HEK293 (cell line): ENCODE data around the gene MRPL48.

Experiments used
- GLIS2 ChIP-seq: fragments of 450-650 bp; formaldehyde crosslinking; IDR thresholded peaks from 2 replicates; pipeline ENCODE4 v1.5.1; 2016; ENCODE audit warnings: missing biosample characterization, missing genetic modification characterization
- HOXC10 ChIP-seq: sonication (generic); formaldehyde crosslinking; IDR thresholded peaks from 2 replicates; pipeline ENCODE4 v1.8.1; 2023; ENCODE audit warnings: mild to moderate bottlenecking, missing genetic modification reagents
- KLF10 ChIP-seq: fragments of 450-650 bp; IDR thresholded peaks from 2 replicates; pipeline ENCODE4 v1.5.1; 2018; ENCODE audit warnings: missing biosample characterization, mild to moderate bottlenecking, missing genetic modification characterization
- KLF7 ChIP-seq: fragments of 450-650 bp; formaldehyde crosslinking; IDR thresholded peaks from 2 replicates; pipeline ENCODE4 v1.5.1; 2016; ENCODE audit warnings: missing biosample characterization, missing genetic modification characterization, borderline replicate concordance
- MZF1 ChIP-seq: fragments of 450-650 bp; formaldehyde crosslinking; IDR thresholded peaks from 2 replicates; pipeline ENCODE4 v1.5.1; 2017; ENCODE audit warnings: missing biosample characterization, missing genetic modification characterization, borderline replicate concordance
- RBAK ChIP-seq: fragments of 450-650 bp; formaldehyde crosslinking; IDR thresholded peaks from 2 replicates; pipeline ENCODE4 v1.5.1; 2016; ENCODE audit warnings: missing biosample characterization, missing genetic modification characterization
- SCRT1 ChIP-seq: fragments of 450-650 bp; formaldehyde crosslinking; IDR thresholded peaks from 2 replicates; pipeline ENCODE4 v1.5.1; 2016; ENCODE audit warnings: missing biosample characterization, missing genetic modification characterization, borderline replicate concordance
- SP7 ChIP-seq: fragments of 450-650 bp; formaldehyde crosslinking; IDR thresholded peaks from 2 replicates; pipeline ENCODE4 v1.5.1; 2016; ENCODE audit warnings: missing biosample characterization, missing genetic modification characterization
- ZBTB7A ChIP-seq: fragments of 450-650 bp; formaldehyde crosslinking; IDR thresholded peaks from 2 replicates; pipeline ENCODE4 v1.5.1; 2016; ENCODE audit warnings: low read depth, missing biosample characterization, missing genetic modification characterization
- ZFP37 ChIP-seq: fragments of 450-650 bp; formaldehyde crosslinking; IDR thresholded peaks from 2 replicates; pipeline ENCODE4 v1.5.1; 2016; ENCODE audit warnings: missing biosample characterization, missing genetic modification characterization
- ZFP41 ChIP-seq: fragments of 450-650 bp; formaldehyde crosslinking; IDR thresholded peaks from 2 replicates; pipeline ENCODE4 v1.5.1; 2016; ENCODE audit warnings: missing biosample characterization, missing genetic modification characterization, borderline replicate concordance
- ZNF169 ChIP-seq: fragments of 450-650 bp; formaldehyde crosslinking; IDR thresholded peaks from 2 replicates; pipeline ENCODE4 v1.5.1; 2016; ENCODE audit warnings: missing biosample characterization, missing genetic modification characterization
- ZNF24 ChIP-seq: fragments of 450-650 bp; formaldehyde crosslinking; IDR thresholded peaks from 2 replicates; pipeline ENCODE4 v1.5.1; 2016; ENCODE audit warnings: missing biosample characterization, missing genetic modification characterization
- ZNF391 ChIP-seq: fragments of 450-650 bp; formaldehyde crosslinking; IDR thresholded peaks from 2 replicates; pipeline ENCODE4 v1.5.1; 2016; ENCODE audit warnings: low read depth, missing biosample characterization, missing genetic modification characterization, borderline replicate concordance
- ZNF426 ChIP-seq: fragments of 450-650 bp; formaldehyde crosslinking; IDR thresholded peaks from 2 replicates; pipeline ENCODE4 v1.5.1; 2017; ENCODE audit warnings: missing biosample characterization, missing genetic modification characterization, mild to moderate bottlenecking, inconsistent platforms, moderate library complexity
- ZNF48 ChIP-seq: fragments of 450-650 bp; formaldehyde crosslinking; IDR thresholded peaks from 2 replicates; pipeline ENCODE4 v1.5.1; 2016; ENCODE audit warnings: missing biosample characterization, missing genetic modification characterization
- ZNF549 ChIP-seq: fragments of 450-650 bp; IDR thresholded peaks from 2 replicates; pipeline ENCODE4 v1.5.1; 2018; ENCODE audit warnings: missing biosample characterization, missing genetic modification characterization, mild to moderate bottlenecking, inconsistent platforms, moderate library complexity
- ZNF561 ChIP-seq: fragments of 450-650 bp; IDR thresholded peaks from 2 replicates; pipeline ENCODE4 v1.5.1; 2018; ENCODE audit warnings: missing biosample characterization, missing genetic modification characterization, borderline replicate concordance
- ZNF596 ChIP-seq: fragments of 450-650 bp; IDR thresholded peaks from 2 replicates; pipeline ENCODE4 v1.5.0; 2018; ENCODE audit warnings: missing biosample characterization, mild to moderate bottlenecking, missing genetic modification characterization, moderate library complexity
- ZNF629 ChIP-seq: fragments of 450-650 bp; formaldehyde crosslinking; IDR thresholded peaks from 2 replicates; pipeline ENCODE4 v1.5.1; 2017; ENCODE audit warnings: missing biosample characterization, missing genetic modification characterization
- ZNF658 ChIP-seq: fragments of 450-650 bp; formaldehyde crosslinking; IDR thresholded peaks from 2 replicates; pipeline ENCODE4; 2016; ENCODE audit warnings: missing biosample characterization, missing genetic modification characterization
- ZNF707 ChIP-seq: fragments of 450-650 bp; formaldehyde crosslinking; IDR thresholded peaks from 2 replicates; pipeline ENCODE4 v1.5.1; 2016; ENCODE audit warnings: missing biosample characterization, missing genetic modification characterization
- ZNF777 ChIP-seq: fragments of 450-650 bp; formaldehyde crosslinking; IDR thresholded peaks from 2 replicates; pipeline ENCODE4 v1.5.1; 2017; ENCODE audit warnings: missing biosample characterization, missing genetic modification characterization, borderline replicate concordance
- ZNF837 ChIP-seq: fragments of 450-650 bp; formaldehyde crosslinking; IDR thresholded peaks from 2 replicates; pipeline ENCODE4 v1.5.1; 2016; ENCODE audit warnings: missing biosample characterization, missing genetic modification characterization
- TF ChIP-seq, protein P1 (sequence below): fragments of 450-650 bp; formaldehyde crosslinking; optimal IDR thresholded peaks from 2 replicates; pipeline ENCODE3; 2016; ENCODE audit warnings: missing biosample characterization, mild to moderate bottlenecking, missing genetic modification characterization
- TF ChIP-seq, protein P2 (sequence below): fragments of 450-650 bp; formaldehyde crosslinking; IDR thresholded peaks from 2 replicates; pipeline ENCODE4 v1.5.1; 2017; ENCODE audit warnings: missing biosample characterization, missing genetic modification characterization
- TF ChIP-seq, protein P3 (sequence below): fragments of 450-650 bp; formaldehyde crosslinking; IDR thresholded peaks from 2 replicates; pipeline ENCODE4 v1.5.1; 2016; ENCODE audit warnings: missing biosample characterization, missing genetic modification characterization
- TF ChIP-seq, protein P4 (sequence below): fragments of 450-650 bp; formaldehyde crosslinking; IDR thresholded peaks from 2 replicates; pipeline ENCODE4; 2016; ENCODE audit warnings: missing biosample characterization, missing genetic modification characterization
- TF ChIP-seq, protein P5 (sequence below): fragments of 450-650 bp; formaldehyde crosslinking; IDR thresholded peaks from 2 replicates; pipeline ENCODE4 v1.5.0; 2017; ENCODE audit warnings: missing biosample characterization, missing genetic modification characterization, borderline replicate concordance
- TF ChIP-seq, protein P6 (sequence below): fragments of 450-650 bp; formaldehyde crosslinking; IDR thresholded peaks from 2 replicates; pipeline ENCODE4 v1.5.1; 2017; ENCODE audit warnings: missing biosample characterization, missing genetic modification characterization

Gene MRPL48

DNA sequence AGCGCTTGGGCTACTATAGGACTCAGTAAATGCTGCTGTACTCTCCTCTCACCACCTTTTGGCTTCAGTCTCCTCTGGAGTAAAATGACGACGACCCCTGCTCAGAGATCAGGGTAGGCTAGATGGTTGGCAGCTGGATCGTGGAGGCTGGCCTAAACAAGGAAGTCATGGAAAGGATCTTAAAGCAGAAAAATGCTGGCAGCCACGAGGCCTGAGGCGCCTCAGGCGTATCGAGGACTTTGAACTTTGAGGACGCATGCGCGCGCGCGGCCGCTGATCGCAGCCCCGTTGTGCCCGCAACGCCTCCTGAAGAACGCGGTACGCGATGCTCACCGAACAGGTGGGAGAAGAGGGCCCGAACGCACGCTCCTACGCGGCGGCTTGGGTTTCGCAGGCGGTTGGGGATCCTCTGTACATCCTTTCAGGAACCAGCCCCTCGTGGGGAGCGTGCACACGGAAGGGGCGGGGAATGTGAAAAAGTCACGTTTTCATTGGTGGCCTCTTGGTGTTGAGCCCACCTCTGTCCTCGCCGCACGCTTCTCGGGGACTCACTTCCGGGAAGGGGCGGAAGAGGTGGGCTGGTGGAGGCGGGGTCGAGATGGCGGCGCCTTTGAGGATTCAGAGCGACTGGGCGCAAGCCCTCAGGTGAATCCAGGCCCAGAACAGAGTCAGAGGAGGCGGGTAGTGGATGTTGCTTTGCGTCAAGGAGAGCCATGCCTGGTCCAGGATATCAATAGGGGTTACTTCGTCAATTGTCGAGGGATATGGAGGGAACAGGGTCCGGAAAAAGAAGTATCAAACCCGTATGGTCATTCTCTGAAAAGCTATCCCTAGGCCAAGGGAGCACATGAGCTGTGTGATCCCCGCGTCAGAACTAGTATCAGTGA is 89.0 kb downstream of the MRPL48 start, which contains the start of the genes COA4 and PAAF1 (continued):
- TF ChIP-seq, protein P1, sequence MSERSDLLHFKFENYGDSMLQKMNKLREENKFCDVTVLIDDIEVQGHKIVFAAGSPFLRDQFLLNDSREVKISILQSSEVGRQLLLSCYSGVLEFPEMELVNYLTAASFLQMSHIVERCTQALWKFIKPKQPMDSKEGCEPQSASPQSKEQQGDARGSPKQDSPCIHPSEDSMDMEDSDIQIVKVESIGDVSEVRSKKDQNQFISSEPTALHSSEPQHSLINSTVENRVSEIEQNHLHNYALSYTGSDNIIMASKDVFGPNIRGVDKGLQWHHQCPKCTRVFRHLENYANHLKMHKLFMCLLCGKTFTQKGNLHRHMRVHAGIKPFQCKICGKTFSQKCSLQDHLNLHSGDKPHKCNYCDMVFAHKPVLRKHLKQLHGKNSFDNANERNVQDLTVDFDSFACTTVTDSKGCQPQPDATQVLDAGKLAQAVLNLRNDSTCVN (tag by site-specific recombination): peak; percentile 93
- no peak; the same call in 1 of the 2 replicates for TF ChIP-seq ZFP37 (tag by site-specific recombination)
- TF ChIP-seq, protein P2, sequence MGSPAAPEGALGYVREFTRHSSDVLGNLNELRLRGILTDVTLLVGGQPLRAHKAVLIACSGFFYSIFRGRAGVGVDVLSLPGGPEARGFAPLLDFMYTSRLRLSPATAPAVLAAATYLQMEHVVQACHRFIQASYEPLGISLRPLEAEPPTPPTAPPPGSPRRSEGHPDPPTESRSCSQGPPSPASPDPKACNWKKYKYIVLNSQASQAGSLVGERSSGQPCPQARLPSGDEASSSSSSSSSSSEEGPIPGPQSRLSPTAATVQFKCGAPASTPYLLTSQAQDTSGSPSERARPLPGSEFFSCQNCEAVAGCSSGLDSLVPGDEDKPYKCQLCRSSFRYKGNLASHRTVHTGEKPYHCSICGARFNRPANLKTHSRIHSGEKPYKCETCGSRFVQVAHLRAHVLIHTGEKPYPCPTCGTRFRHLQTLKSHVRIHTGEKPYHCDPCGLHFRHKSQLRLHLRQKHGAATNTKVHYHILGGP (tag by site-specific recombination): no peak
- 0 out of 2 replicates have a peak, but pooled peaks have one; percentile 55 for TF ChIP-seq ZNF629
- TF ChIP-seq ZNF837 (tag by site-specific recombination): no peak
- TF ChIP-seq, protein P3, sequence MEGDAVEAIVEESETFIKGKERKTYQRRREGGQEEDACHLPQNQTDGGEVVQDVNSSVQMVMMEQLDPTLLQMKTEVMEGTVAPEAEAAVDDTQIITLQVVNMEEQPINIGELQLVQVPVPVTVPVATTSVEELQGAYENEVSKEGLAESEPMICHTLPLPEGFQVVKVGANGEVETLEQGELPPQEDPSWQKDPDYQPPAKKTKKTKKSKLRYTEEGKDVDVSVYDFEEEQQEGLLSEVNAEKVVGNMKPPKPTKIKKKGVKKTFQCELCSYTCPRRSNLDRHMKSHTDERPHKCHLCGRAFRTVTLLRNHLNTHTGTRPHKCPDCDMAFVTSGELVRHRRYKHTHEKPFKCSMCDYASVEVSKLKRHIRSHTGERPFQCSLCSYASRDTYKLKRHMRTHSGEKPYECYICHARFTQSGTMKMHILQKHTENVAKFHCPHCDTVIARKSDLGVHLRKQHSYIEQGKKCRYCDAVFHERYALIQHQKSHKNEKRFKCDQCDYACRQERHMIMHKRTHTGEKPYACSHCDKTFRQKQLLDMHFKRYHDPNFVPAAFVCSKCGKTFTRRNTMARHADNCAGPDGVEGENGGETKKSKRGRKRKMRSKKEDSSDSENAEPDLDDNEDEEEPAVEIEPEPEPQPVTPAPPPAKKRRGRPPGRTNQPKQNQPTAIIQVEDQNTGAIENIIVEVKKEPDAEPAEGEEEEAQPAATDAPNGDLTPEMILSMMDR (tag by site-specific recombination): no peak
- no peak for TF ChIP-seq ZNF707
- peak; percentile 49; the same call in 1 of the 2 replicates for TF ChIP-seq GLIS2 (tag by site-specific recombination)
- TF ChIP-seq ZNF169 (tag by site-specific recombination): no peak
- TF ChIP-seq ZNF596: no peak
- TF ChIP-seq SP7 (tag by site-specific recombination): peak; percentile 44; the same call in 1 of the 2 replicates
- TF ChIP-seq ZNF24 (tag by site-specific recombination): no peak
- no peak for TF ChIP-seq ZFP41
- no peak for TF ChIP-seq ZNF48 (tag by site-specific recombination)
- TF ChIP-seq ZNF549 (tag by site-specific recombination): no peak
- no peak; the same call in 1 of the 2 replicates for TF ChIP-seq ZNF391 (tag by site-specific recombination)
- peak; percentile 85 for TF ChIP-seq SCRT1 (tag by site-specific recombination)
- TF ChIP-seq, protein P4, sequence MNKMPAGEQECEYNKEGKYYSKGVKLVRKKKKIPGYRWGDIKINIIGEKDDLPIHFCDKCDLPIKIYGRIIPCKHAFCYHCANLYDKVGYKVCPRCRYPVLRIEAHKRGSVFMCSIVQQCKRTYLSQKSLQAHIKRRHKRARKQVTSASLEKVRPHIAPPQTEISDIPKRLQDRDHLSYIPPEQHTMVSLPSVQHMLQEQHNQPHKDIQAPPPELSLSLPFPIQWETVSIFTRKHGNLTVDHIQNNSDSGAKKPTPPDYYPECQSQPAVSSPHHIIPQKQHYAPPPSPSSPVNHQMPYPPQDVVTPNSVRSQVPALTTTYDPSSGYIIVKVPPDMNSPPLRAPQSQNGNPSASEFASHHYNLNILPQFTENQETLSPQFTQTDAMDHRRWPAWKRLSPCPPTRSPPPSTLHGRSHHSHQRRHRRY (tag by site-specific recombination): no peak
- no peak for TF ChIP-seq ZNF658 (tag by site-specific recombination)
- peak; percentile 24; the same call in 1 of the 2 replicates for TF ChIP-seq KLF10 (tag by site-specific recombination)
- no peak for TF ChIP-seq HOXC10 (CRISPR knock-in tag)
- no peak for TF ChIP-seq ZNF777 (tag by site-specific recombination)
- no peak for TF ChIP-seq ZNF426 (tag by site-specific recombination)
- TF ChIP-seq, protein P5, sequence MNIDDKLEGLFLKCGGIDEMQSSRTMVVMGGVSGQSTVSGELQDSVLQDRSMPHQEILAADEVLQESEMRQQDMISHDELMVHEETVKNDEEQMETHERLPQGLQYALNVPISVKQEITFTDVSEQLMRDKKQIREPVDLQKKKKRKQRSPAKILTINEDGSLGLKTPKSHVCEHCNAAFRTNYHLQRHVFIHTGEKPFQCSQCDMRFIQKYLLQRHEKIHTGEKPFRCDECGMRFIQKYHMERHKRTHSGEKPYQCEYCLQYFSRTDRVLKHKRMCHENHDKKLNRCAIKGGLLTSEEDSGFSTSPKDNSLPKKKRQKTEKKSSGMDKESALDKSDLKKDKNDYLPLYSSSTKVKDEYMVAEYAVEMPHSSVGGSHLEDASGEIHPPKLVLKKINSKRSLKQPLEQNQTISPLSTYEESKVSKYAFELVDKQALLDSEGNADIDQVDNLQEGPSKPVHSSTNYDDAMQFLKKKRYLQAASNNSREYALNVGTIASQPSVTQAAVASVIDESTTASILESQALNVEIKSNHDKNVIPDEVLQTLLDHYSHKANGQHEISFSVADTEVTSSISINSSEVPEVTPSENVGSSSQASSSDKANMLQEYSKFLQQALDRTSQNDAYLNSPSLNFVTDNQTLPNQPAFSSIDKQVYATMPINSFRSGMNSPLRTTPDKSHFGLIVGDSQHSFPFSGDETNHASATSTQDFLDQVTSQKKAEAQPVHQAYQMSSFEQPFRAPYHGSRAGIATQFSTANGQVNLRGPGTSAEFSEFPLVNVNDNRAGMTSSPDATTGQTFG (tag by site-specific recombination): no peak
- peak; percentile 93 for TF ChIP-seq MZF1 (tag by site-specific recombination)
- no peak for TF ChIP-seq RBAK (tag by site-specific recombination)
- TF ChIP-seq ZNF561 (tag by site-specific recombination): 0 out of 2 replicates have a peak, but pooled peaks have one; percentile 14
- TF ChIP-seq, protein P6, sequence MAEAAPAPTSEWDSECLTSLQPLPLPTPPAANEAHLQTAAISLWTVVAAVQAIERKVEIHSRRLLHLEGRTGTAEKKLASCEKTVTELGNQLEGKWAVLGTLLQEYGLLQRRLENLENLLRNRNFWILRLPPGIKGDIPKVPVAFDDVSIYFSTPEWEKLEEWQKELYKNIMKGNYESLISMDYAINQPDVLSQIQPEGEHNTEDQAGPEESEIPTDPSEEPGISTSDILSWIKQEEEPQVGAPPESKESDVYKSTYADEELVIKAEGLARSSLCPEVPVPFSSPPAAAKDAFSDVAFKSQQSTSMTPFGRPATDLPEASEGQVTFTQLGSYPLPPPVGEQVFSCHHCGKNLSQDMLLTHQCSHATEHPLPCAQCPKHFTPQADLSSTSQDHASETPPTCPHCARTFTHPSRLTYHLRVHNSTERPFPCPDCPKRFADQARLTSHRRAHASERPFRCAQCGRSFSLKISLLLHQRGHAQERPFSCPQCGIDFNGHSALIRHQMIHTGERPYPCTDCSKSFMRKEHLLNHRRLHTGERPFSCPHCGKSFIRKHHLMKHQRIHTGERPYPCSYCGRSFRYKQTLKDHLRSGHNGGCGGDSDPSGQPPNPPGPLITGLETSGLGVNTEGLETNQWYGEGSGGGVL (tag by site-specific recombination): no peak
- no peak for TF ChIP-seq KLF7 (tag by site-specific recombination)
- no peak for TF ChIP-seq ZBTB7A (tag by site-specific recombination)
